DMS114 treated with DMSO at 0.1 percent for 48 hours (cell line): ENCODE measurements around the gene TMEM255B.
"Not testable (repeated sequence)": the region's sequence is repeated elsewhere in the genome, so short reads cannot be mapped to it uniquely, and the experiment has no call there.

ENCODE experiments used
- DNase-seq: peaks from one replicate; lab custom pipeline; 2025; ENCODE audit not compliant: unreplicated experiment; lab: John Stamatoyannopoulos, UW

The TMEM255B gene

GRCh38 chr13:113748101-113748861 is 10.7 kb upstream of the TMEM255B start:
- DNase-seq: no peak

- no peak for DNase-seq
Measured at GRCh38 chr13:113748862-113749451, 10.1 kb upstream of the TMEM255B start.

- no peak for DNase-seq
Measured at GRCh38 chr13:113749507-113749906, 9.5 kb upstream of the TMEM255B start.

- DNase-seq: no peak
Measured at GRCh38 chr13:113749967-113750366, 9.1 kb upstream of the TMEM255B start.

GRCh38 chr13:113750554-113751399 is 8.2 kb upstream of the TMEM255B start:
- no peak for DNase-seq

GRCh38 chr13:113751491-113751890 is 7.5 kb upstream of the TMEM255B start:
- no peak for DNase-seq

- not testable (repeated sequence) for DNase-seq
Measured at GRCh38 chr13:113752211-113752986, 6.6 kb upstream of the TMEM255B start.

GRCh38 chr13:113753171-113753570 is 5.9 kb upstream of the TMEM255B start:
- DNase-seq: no peak

- no peak for DNase-seq
Measured at GRCh38 chr13:113754242-113754641, 4.8 kb upstream of the TMEM255B start.

GRCh38 chr13:113754691-113755090 is 4.3 kb upstream of the TMEM255B start:
- DNase-seq: no peak

- DNase-seq: no peak
Measured at GRCh38 chr13:113756441-113757097, 2.5 kb upstream of the TMEM255B start.

GRCh38 chr13:113759525-113760137 is 605 bp downstream of the TMEM255B start:
- peak; percentile 23 for DNase-seq

GRCh38 chr13:113761136-113761535 is 2.1 kb downstream of the TMEM255B start:
- no peak for DNase-seq

- no peak for DNase-seq
Measured at GRCh38 chr13:113762075-113762474, 3.0 kb downstream of the TMEM255B start.

- DNase-seq: no peak
Measured at GRCh38 chr13:113762538-113762937, 3.5 kb downstream of the TMEM255B start.

- no peak for DNase-seq
Measured at GRCh38 chr13:113763254-113763653, 4.2 kb downstream of the TMEM255B start.

- no peak for DNase-seq
Measured at GRCh38 chr13:113763961-113764792, 5.2 kb downstream of the TMEM255B start.

- no peak for DNase-seq
Measured at GRCh38 chr13:113764793-113765563, 6.0 kb downstream of the TMEM255B start.

GRCh38 chr13:113765564-113765910 is 6.5 kb downstream of the TMEM255B start:
- DNase-seq: no peak
